ENCODE measurements around the gene FBXL14.

Gene FBXL14, protein sequence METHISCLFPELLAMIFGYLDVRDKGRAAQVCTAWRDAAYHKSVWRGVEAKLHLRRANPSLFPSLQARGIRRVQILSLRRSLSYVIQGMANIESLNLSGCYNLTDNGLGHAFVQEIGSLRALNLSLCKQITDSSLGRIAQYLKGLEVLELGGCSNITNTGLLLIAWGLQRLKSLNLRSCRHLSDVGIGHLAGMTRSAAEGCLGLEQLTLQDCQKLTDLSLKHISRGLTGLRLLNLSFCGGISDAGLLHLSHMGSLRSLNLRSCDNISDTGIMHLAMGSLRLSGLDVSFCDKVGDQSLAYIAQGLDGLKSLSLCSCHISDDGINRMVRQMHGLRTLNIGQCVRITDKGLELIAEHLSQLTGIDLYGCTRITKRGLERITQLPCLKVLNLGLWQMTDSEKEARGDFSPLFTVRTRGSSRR

GRCh38 chr12:1594261-1595025 lies at the start of gene FBXL14:
Gene FBXL14, minus strand, starts transcription at chr12:1594581. Its CDS starts 515 bp downstream, at chr12:1594066.
- peak; percentile 92 to 93 for DNase-seq

DNA sequence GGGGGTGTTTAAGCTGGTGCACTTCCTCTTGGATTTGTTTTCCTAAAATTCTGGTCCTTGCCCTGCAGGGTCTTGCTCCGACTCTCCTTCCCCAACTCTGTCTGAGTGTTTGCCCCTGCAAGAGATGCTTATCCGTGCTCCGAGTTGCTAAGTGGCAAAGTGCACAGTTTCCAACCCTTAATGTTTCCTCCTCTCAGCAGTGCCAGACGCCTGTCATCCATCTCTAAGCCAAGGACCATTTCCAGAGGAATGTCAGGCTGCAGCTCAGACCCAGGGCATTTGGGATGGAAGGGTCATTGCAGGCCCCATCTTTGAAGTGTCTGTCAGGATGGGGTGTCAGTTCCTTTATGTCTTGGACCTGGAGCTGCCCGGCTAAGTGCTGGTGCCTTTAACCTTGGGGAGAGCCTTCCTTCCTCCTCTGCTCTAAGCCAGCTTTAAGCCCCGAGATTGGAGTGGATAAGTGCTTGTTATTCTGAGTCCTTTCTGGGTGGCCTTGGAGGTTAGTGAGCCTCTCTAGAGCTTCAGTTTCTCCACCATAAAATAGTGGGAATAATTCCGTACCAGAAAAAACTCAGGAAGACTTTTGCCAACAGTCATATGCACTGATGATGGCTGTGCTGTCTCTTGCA lies 49.6 kb upstream of the FBXL14 start:
- DNase-seq: no peak

DNA sequence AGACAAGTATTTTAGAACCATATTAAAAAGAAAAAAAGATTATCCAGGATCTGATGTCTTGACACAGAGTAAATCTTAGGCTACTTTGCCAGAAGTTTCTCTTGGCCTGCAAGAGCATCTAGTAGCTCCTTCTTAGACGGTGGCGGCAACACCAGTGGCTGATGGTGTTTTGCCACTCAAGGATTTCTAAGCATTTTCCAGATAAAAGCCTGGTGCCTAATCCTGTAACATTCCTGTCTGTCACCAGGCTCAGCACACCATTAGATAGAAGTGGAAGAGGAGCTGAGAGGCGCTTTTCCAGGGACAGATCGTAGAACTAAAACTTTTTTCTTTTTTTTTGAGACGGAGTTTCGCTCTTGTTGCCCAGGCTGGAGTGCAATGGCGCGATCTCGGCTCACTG lies 48.7 kb upstream of the FBXL14 start:
- no peak for DNase-seq

DNA sequence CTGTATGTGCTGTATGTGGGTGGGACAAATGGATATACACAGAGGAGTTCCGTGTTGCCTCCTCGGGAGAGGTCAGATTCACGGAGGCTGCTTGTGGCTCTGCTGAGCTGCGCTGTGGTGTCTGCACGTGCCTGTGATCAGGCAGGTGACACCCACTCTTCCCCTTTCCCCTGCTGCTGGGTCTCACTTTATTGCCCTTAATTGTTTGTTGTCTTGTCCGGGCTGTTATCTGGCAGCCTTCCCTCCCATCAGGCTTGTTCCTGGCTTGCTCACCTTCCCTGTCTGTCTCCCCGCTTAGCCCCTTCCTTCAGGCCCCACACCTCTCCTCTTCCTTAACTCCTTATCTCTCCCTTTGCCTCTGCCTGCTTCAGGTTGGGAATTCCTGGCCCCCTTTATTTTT lies 48.1 kb upstream of the FBXL14 start:
- no peak for DNase-seq

DNA sequence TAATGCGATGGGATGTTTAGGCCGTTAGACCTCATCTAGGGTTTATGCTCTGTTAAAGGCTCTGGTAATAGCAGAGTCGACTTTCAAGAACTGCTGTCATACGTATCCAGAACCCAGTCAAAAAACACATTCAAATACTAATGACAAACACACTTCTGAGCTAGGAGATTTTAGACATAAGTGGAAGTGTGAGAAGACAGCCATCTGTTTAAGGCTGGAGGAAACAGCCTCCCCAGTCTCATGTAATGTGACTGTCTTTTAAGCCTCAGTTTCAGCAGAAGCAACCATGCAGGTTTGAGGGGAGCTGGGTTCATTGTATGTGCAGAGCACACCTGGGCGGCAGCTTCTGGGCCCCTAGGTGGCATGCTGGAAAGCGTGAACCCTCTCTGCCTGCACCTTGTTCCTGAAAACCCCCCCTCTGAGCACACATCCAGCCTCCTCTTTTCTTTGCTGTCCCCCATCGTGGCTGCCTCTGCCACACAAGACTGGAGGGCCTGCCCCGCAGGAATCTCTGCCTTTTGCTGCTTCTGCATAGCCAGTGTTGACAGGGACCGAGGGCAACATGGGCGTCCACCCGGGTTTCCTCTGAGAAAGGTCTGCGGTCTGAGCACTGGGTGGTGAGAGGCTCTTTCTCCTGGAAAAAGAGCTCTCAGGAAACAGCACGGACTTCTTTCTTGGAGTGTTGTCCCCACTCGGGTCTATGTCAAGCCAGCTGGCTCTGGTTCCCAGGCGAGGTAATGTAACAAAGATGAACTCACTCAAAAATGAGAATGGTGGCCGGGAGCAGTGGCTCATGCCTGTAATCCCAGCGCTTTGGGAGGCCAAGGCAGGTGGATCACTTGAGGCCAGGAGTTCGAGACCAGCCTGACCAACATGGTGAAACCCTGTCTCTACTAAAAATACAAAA lies 46.2 kb upstream of the FBXL14 start:
- no peak for DNase-seq

DNA sequence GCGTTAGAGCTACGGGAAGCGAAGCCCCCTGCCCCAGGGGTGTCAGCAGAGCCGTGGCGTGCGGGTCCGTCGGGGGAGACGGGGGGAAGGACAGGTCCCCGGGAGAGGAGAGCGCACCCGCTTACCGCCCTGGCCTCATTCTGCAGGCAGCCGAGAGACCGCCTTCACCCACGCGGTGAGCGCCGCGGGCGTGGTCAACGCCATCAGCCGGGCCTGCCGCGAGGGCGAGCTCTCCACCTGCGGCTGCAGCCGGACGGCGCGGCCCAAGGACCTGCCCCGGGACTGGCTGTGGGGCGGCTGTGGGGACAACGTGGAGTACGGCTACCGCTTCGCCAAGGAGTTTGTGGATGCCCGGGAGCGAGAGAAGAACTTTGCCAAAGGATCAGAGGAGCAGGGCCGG lies 45.2 kb upstream of the FBXL14 start:
- DNase-seq: no peak

GRCh38 chr12:1638203-1638602 lies 43.8 kb upstream of the FBXL14 start:
- DNase-seq: no peak

DNA sequence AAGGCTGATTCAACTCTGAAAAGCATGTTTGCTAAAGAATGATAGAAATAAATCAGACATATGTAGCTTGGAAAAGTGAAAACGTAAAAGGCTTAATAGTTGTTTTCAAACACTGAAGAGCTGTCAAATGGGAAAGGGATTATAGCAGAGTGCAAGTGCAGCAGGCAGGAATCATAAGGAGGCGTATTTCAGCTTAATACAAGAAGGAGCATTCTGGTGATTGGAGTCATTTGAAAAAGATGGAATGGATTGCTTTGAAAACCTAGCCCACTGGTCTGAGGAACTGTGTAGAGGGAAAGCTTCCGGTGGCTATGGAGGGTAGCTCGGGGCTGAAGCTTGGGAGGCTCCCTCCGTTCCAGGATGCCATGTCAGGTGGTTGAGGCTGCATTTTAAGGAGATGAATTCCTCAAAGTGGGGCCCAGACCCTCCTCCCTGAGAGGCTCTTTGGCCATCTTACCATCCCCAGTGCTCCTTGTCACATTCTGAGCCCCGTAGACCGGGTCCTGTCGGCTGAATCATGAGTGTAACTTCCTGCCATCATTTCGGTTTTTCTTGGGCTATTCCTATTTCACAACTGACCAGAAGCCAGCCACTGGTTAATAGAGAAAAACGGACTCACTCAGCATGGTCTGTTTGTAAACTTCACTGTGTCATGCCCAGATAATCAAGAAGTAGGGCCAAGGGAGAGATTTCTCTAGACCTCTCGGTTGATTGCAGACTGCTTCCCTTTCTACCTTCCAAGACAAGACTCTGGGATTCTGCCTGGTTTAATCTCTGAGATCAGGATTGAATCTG lies 41.1 kb upstream of the FBXL14 start:
- DNase-seq: peak in 1 of 2 donors; percentile 16

DNA sequence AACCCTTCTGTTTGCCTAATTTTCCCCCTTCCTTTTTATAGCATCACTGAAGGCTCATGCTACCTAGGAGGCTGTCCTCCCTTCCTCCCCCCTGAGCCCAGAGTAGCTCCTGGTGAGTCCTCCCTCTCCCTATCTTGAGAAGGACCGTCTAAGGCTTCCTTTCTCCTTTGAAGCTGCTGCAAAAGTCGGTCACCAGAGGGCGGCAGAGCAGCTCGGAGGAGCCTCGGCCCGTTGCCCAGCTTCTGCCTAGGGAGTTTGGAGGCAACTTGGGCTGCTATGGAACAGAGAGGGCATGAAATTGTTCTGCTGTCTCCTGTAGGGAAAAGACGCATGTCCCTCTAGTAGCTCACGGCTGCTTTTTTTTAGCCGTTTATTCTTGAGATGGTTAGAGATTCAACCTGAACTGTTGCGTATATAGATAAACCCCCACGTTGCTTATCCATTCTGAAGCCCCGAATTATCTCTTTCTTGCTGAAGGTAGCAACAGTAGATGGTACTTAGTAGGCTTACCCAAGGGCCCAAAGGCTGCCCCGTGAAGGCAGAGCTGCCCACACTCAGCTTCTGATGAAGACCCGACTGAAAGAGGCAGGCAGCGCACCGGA lies 40.3 kb upstream of the FBXL14 start:
- peak; percentile 54 to 65 for DNase-seq

GRCh38 chr12:1634149-1634548 lies 39.8 kb upstream of the FBXL14 start:
- DNase-seq: no peak

DNA sequence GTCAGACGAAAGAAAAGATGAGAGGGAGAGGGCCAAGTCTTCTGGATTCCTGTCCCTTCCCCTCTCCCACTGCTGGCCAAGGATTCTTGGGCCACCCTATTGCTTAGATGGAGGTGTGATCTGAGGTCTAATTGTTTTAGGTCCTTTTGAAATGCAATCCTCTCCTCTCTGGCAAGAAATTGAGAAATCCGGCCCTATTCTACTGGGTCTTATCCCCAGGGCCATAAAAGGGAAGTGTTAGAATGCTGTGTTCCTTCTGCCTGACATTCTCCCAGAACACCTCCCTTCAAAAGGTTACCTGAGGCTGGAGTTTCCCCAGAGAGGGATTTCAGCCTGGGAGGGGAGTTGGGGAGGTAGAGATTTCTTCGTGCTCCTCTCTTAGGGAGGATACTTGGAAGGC lies 39.1 kb upstream of the FBXL14 start:
- DNase-seq: no peak

GRCh38 chr12:1632702-1633101 lies 38.3 kb upstream of the FBXL14 start:
- DNase-seq: no peak

DNA sequence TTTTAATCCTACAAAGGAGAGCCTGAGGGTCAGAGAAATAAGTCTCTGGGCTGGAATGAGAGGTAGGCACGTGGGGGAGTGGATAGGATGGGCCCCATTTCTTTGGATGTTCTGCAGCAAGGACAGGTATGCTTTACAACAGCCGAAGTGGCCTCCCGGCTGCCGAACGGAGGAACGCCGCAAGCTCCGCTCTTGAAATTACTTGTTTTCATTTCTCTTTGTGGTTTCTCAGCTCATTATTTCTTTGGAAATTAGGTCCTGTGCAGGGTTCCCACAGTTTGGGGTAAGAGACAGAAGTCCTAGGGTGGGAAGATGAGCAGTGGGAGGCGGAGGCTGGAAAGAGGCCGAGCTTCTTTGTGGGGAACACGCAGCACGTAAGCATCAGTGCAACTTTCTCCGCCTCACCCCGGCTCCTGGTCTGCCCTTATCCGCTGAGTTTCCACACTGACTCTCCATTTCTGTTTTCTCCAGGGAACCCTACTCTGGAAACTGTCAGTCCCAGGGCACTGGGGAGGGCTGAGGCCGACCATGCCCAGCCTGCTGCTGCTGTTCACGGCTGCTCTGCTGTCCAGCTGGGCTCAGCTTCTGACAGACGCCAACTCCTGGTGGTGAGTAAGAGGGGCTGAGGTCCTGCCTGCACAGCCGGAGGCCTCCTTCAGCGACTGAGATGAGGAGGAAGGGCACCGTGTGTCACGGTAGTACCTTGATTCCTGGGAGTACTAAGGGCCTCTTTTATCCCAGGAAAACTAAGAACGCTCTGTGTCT lies 36.6 kb upstream of the FBXL14 start:
- DNase-seq: no peak

DNA sequence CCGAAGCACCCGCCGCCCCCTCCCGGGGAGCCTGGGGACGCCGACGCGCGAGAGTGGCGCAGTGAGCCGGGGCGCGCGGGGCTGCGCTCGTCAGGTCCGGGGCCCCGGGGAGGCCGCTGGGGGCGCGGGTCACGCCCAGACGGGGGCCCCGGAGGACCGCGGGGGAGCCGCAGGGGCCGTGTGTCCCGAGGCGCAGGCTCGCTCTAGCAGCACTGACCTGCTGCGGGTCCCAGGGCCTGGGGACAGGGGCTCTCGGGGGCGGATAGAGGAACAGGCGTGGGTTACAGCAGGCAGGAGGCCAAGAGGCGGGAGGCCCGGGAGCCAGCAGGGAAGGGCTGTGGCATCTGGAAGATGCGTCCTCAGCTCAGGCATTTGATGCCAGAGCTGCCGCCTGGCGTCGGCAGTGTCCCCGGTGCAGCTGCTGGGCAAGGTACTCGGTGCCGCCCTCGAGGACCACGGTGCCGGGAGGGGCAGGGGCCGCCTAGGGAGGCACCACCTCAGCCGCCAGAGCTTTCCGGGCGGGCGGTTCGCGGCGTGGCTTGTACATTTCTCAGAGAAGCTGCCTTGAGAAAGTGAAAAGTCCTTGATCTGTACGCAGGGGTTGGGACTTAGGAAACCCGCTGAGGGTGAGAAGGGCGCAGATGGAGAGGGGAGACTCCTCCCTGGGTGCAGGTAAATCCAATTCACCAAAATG lies 35.9 kb upstream of the FBXL14 start:
- DNase-seq: no peak

- peak in 1 of 2 donors; percentile 28 for DNase-seq
Measured at GRCh38 chr12:1629338-1630132, 35.2 kb upstream of the FBXL14 start.

DNA sequence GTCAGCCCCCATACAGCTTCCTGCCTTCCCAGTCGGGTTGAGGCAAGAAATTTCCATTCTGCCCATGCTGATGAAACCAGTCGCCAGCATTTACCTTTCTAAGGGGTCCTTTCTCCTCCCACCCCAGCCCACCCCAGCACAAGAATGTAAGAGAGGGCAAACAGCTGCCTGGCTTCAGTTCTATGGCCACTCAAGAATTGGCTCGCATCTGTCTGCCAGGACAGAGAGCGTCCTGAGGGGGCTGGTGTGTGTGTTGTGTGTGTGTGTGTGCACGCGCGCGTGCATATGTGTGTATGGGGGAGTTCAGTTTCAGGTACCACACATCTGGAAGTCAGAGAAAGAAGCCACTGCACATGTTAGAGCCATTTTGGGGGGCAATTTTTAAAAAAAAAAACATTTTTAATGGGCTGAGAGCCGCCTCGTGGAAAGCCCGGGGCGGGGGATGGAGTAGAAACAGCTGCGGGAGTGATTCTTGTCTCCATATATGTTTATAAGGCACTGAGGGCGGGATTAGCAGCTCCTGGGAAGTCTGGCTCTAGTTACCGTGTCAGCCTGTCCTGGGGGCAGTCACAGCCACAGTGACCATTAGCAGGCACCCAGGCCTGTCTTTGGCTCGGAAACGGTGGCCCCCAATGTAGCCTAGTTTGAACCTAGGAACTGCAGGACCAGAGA lies 34.4 kb upstream of the FBXL14 start, which contains the start of gene WNT5B:
Gene WNT5B, plus strand, starts transcription at position 566 of the 672 bp plus-strand sequence. CDS start 2,124 bp downstream, outside the sequence.
- no peak for DNase-seq

DNA sequence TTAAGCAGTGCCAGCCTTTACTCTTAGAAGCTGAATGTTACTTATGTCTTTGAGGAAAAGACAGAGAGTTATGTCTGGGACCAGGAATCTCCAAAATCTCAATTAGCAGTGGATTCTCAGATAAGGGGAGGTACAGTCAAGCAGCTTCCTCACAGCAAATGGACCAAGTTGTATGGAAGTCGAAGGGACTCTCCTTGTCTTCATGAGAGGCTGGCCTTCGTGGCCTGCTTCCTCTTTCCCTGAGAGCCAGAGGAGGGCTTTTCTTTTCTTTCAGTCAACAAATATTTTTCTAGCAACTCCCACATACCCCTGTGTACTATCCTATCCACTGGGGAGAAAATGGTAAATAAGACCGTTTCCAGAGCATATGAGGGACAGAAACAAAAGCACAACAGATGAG lies 28.0 kb upstream of the FBXL14 start:
- no peak for DNase-seq

- no peak for DNase-seq
Measured at GRCh38 chr12:1620092-1620491, 25.7 kb upstream of the FBXL14 start.

All from CD4-positive, alpha-beta T cell treated with Interleukin-4 for 1 hour (primary cell).